Measurements from ENCODE around the gene DELE1.

DELE1 gene

DNA sequence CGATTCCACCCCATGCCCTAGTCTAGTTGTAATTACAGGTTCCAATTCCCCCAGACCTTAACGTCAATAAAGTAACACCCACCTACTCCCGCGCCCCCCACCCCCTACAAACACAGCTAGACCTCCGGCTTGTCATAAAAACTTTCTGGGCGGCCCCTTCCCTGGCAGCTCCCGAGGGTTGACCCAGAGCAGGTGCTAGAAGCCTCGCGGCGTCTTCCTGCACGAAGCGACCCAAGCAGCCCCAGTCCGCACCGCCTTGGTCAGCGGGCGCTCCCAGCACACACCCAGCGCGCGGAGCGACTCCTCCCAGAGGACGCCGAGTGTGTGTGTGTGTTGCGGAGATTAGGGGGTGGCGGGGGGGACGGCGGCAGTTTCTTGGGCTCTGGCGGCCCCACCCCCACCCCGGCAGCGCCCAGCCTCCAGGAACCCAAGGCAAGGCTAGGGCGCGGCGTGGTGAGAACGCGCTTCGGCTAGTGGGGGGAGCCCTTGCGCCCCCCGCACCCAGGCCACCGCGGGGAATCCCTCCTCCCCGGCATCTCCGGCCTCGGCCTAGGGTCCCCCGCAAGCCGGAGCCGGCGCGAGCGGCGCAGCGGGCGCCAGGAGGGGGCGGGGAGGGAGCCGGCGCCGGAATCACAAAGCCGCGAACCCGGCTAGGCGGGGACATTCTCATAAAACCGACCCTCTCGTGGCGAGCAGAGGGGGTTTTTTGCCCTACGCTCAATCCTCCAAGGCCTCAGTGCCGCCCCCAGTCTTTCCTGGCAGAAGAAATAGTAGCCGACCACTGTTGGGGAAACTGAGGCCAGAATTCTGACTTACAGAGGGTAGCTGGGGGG, 47.7 kb upstream of the DELE1 start:
- TF ChIP-seq FOXP2 (optimal IDR thresholded peaks at IDR 0.05; ENCODE audit: borderline replicate concordance, extremely low read depth, extremely low read length, insufficient read depth): no peak
- TF ChIP-seq, protein P1, sequence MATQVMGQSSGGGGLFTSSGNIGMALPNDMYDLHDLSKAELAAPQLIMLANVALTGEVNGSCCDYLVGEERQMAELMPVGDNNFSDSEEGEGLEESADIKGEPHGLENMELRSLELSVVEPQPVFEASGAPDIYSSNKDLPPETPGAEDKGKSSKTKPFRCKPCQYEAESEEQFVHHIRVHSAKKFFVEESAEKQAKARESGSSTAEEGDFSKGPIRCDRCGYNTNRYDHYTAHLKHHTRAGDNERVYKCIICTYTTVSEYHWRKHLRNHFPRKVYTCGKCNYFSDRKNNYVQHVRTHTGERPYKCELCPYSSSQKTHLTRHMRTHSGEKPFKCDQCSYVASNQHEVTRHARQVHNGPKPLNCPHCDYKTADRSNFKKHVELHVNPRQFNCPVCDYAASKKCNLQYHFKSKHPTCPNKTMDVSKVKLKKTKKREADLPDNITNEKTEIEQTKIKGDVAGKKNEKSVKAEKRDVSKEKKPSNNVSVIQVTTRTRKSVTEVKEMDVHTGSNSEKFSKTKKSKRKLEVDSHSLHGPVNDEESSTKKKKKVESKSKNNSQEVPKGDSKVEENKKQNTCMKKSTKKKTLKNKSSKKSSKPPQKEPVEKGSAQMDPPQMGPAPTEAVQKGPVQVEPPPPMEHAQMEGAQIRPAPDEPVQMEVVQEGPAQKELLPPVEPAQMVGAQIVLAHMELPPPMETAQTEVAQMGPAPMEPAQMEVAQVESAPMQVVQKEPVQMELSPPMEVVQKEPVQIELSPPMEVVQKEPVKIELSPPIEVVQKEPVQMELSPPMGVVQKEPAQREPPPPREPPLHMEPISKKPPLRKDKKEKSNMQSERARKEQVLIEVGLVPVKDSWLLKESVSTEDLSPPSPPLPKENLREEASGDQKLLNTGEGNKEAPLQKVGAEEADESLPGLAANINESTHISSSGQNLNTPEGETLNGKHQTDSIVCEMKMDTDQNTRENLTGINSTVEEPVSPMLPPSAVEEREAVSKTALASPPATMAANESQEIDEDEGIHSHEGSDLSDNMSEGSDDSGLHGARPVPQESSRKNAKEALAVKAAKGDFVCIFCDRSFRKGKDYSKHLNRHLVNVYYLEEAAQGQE (IDR thresholded peaks at IDR 0.05; ENCODE audit: insufficient read depth in 1 of 2, low read depth in 2 of 2, low read length in 2 of 2): no peak
- TF ChIP-seq TAF1 (IDR thresholded peaks at IDR 0.05; ENCODE audit: borderline replicate concordance, insufficient read depth, low read length): no peak
- TF ChIP-seq POLR2AphosphoS5 (IDR thresholded peaks at IDR 0.05; ENCODE audit: low read depth, low read length): no peak
- TF ChIP-seq SIN3A (IDR thresholded peaks at IDR 0.05; ENCODE audit: borderline replicate concordance, insufficient read depth, low read length): no peak

DNA sequence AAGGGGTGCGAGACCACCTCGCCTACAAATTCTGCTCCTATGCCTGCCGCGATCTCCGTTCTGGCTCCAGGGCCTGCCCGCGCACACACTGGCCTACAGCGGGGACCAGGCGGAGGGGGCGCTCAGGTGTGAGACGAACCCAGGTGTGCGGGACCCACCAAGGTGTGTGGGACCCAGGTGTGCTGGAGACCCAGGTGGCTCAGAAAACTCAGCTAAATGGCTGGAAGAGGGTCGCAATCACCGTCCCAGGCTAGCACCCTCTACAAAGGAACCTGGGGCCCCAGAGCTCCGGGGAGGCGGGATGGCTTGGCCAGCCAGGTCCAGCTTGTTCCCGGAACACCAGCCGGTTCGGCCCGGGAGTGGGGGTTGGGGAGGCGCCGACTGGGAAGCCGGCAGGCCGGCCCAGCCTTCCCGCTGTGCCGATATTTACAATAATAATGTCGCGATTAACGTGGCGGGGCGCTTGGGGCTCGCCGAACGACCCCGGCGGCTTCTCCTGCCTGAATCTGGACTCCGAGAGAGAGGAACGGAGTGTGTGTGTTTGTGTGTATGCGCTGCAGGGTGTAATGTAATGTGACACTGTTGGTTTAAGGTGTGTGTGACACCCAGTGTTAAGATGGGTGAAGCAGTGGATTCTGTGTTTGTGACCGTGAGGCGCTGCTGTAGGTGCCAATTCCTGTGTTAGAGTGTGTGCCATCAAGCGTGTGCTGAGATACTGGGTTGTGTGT, 46.9 kb upstream of the DELE1 start:
- TF ChIP-seq POLR2AphosphoS5 (IDR thresholded peaks at IDR 0.05; ENCODE audit: low read depth, low read length) (no peak), SIN3A (IDR thresholded peaks at IDR 0.05; ENCODE audit: borderline replicate concordance, insufficient read depth, low read length) (no peak), FOXP2 (optimal IDR thresholded peaks at IDR 0.05; ENCODE audit: borderline replicate concordance, extremely low read depth, extremely low read length, insufficient read depth) (no peak), TAF1 (IDR thresholded peaks at IDR 0.05; ENCODE audit: borderline replicate concordance, insufficient read depth, low read length) (no peak)
- TF ChIP-seq, protein P1 (IDR thresholded peaks at IDR 0.05; ENCODE audit: insufficient read depth in 1 of 2, low read depth in 2 of 2, low read length in 2 of 2): no peak

DNA sequence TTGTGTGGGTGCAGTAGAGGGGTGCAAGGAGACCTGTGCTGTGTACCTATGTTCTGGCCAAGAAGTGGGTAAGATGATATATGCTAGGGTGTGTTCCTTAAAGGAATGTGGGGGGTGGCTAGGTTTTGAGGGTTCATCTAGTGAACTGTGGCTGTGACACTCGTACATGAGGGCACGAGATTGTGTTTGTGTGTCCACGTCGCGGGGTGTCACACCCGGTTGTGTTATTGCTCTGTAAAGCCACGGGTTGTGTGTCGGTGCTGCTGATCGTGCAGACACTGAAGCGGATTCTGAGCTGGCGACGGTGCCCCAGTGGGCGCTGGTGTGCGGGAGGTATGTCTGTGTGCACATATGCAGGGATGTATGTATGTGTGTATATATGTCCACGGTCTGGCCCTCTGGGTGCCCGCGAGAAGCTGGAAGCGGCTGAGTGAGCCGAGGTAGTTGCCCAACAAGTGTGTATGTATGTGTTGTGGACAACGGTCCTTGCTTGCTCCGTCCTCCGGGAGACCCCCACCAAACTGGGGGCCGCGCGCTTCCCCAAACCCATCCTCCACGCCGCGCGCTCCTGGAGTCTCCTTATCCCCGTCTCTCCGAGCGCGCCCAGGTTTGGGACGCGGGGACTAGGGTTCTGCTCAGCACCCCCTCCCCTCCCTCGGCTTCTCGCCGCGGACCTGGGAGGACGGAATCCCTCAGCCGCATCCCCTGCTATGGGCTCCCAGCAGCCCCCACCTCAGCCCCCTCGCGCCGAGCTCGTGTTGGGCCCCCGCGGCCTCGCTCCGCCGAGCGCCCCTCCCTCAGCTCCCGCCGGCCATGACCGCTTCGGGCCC, 46.1 kb upstream of the DELE1 start:
- TF ChIP-seq TAF1 (IDR thresholded peaks at IDR 0.05; ENCODE audit: borderline replicate concordance, insufficient read depth, low read length) (no peak), SIN3A (IDR thresholded peaks at IDR 0.05; ENCODE audit: borderline replicate concordance, insufficient read depth, low read length) (no peak), POLR2AphosphoS5 (IDR thresholded peaks at IDR 0.05; ENCODE audit: low read depth, low read length) (no peak), FOXP2 (optimal IDR thresholded peaks at IDR 0.05; ENCODE audit: borderline replicate concordance, extremely low read depth, extremely low read length, insufficient read depth) (no peak)
- TF ChIP-seq, protein P1 (IDR thresholded peaks at IDR 0.05; ENCODE audit: insufficient read depth in 1 of 2, low read depth in 2 of 2, low read length in 2 of 2): no peak

DNA sequence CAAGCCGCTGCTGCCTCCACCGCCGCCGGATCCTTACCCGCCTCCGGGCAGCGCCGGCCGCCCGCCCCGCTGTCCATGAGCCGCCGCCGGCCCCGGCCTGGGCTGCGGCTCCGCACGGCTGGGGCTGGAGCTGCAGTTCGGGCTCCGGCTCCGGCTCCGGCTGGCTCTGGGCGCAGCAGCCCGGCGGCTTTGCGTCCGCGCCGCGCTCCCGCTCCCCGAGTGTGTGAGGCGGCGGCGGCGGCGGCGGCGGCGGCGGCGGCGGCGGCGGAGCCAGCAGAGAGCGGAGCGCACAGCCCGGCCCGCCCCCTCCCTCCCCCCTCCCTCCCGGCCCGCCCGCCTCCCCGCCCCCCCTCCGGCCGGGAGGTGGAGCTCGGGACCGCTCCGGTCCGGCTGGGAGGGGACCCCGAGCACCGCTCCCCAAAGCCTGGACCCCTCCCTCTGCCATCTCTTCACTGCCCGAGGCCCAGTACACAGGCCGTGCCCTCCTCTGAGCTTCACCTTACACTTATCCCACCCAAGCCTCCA, 45.4 kb upstream of the DELE1 start, which contains the start of gene PCDH1:
Gene PCDH1 (minus strand): TSS at position 225 of the 525 bp plus-strand sequence. CDS start 148 bp downstream, at position 77.
- TF ChIP-seq, protein P1 (IDR thresholded peaks at IDR 0.05; ENCODE audit: insufficient read depth in 1 of 2, low read depth in 2 of 2, low read length in 2 of 2): no peak
- TF ChIP-seq SIN3A (IDR thresholded peaks at IDR 0.05; ENCODE audit: borderline replicate concordance, insufficient read depth, low read length): no peak
- TF ChIP-seq FOXP2 (optimal IDR thresholded peaks at IDR 0.05; ENCODE audit: borderline replicate concordance, extremely low read depth, extremely low read length, insufficient read depth): no peak
- no peak for TF ChIP-seq POLR2AphosphoS5 (IDR thresholded peaks at IDR 0.05; ENCODE audit: low read depth, low read length)
- no peak for TF ChIP-seq TAF1 (IDR thresholded peaks at IDR 0.05; ENCODE audit: borderline replicate concordance, insufficient read depth, low read length)

Data from PFSK-1 (cell line).